H1 (cell line): ENCODE data around the gene DCAF6. TPM values are rescaled to one million over a fixed set of nuclear protein-coding genes. Genes with fewer than 3 reads are reported as not detected.

Source experiments
- CTCF ChIA-PET: fragments of 300-600 bp; sonication (Branson Sonifier 250); formaldehyde crosslinking; loops from one replicate; lab custom pipeline; 2021; ENCODE audit not compliant: partially characterized antibody; lab: Charles Lee
- POLR2A ChIA-PET: fragments of 300-600 bp; sonication (Branson Sonifier 250); formaldehyde crosslinking; loops from one replicate; lab custom pipeline; 2021; ENCODE audit warnings: inconsistent platforms; ENCODE audit not compliant: partially characterized antibody; lab: Charles Lee
- DNase-seq, 2 experiments: peaks; one replicate each; pipeline versions ENCODE4 v3.0.0 to v3.0.0-alpha.2; 2010 to 2022; ENCODE audit warnings: low spot score in 2 of 2, low read depth in 1 of 2, mixed read lengths in 1 of 2
- FAIRE-seq: peaks from 2 replicates; lab custom pipeline; 2011; peaks lifted over from hg19 to GRCh38; lab: Jason Lieb, UNC
- H2AFZ ChIP-seq: 2 replicates; pipeline ENCODE4 v1.8.1; 2012; ENCODE audit warnings: low read length, inconsistent platforms
- H2AK5ac ChIP-seq: 2 replicates; pipeline ENCODE4 v1.6.1; 2013; ENCODE audit warnings: low read depth, low read length
- H2BK120ac ChIP-seq: replicated peaks from 2 replicates; pipeline ENCODE3; 2013; ENCODE audit warnings: low read depth, low read length, inconsistent platforms
- H2BK12ac ChIP-seq: 2 replicates; pipeline ENCODE4 v1.6.1; 2013; ENCODE audit warnings: low read depth, low read length
- H2BK15ac ChIP-seq: 2 replicates; pipeline ENCODE4 v1.6.1; 2013; ENCODE audit warnings: low read length
- H2BK20ac ChIP-seq: 2 replicates; pipeline ENCODE4 v1.6.1; 2013; ENCODE audit warnings: low read length
- H2BK5ac ChIP-seq: 2 replicates; pipeline ENCODE4 v1.6.1; 2013; ENCODE audit warnings: low read depth, low read length
- H3K14ac ChIP-seq: 2 replicates; pipeline ENCODE4 v1.6.1; 2013; ENCODE audit warnings: inconsistent platforms; ENCODE audit not compliant: insufficient read length
- H3K18ac ChIP-seq: 2 replicates; pipeline ENCODE4 v1.6.1; 2013; ENCODE audit warnings: low read length; ENCODE audit errors: extremely low read depth
- H3K23ac ChIP-seq: 2 replicates; pipeline ENCODE4 v1.6.1; 2013; ENCODE audit warnings: inconsistent platforms; ENCODE audit not compliant: insufficient read length
- H3K23me2 ChIP-seq: 2 replicates; pipeline ENCODE4 v1.6.1; 2013; ENCODE audit warnings: low read depth, low read length
- H3K27ac ChIP-seq: 2 replicates; pipeline ENCODE4 v1.6.1; 2011; ENCODE audit warnings: low read depth, low read length, inconsistent platforms
- H3K27me3 ChIP-seq, 4 experiments: replicated peaks in 1 of 4; 1 replicate in 1 of 4; 2 replicates in 3 of 4; pipeline versions ENCODE4 v1.6.1 to v1.8.1; 2011 to 2013; ENCODE audit warnings: low read length in 3 of 4, mild to moderate bottlenecking in 3 of 4, inconsistent platforms in 2 of 4, mixed read lengths in 2 of 4, moderate library complexity in 1 of 4; ENCODE audit not compliant: control insufficient read depth in 3 of 4, insufficient read depth in 3 of 4; ENCODE audit errors: extremely low read depth in 1 of 4
- H3K36me3 ChIP-seq, 4 experiments: 2 replicates each; pipeline versions ENCODE4 v1.6.1 to v1.8.1; 2011 to 2013; ENCODE audit warnings: mild to moderate bottlenecking in 4 of 4, low read length in 3 of 4, moderate library complexity in 2 of 4, control low read depth in 1 of 4, inconsistent platforms in 1 of 4; ENCODE audit not compliant: insufficient read depth in 4 of 4, control insufficient read depth in 2 of 4
- H3K4ac ChIP-seq: replicated peaks from 2 replicates; pipeline ENCODE3; 2013; ENCODE audit warnings: low read length, low read depth, mixed read lengths, inconsistent platforms; ENCODE audit not compliant: insufficient read length
- H3K4me1 ChIP-seq, 4 experiments: replicated peaks in 1 of 4; 1 replicate in 1 of 4; 2 replicates in 3 of 4; pipeline versions ENCODE4 v1.6.1 to v1.8.1; 2011 to 2013; ENCODE audit warnings: low read length in 3 of 4, inconsistent platforms in 2 of 4, mixed read lengths in 1 of 4; ENCODE audit not compliant: insufficient read depth in 4 of 4, control insufficient read depth in 3 of 4
- H3K4me2 ChIP-seq, 2 experiments: 2 replicates each; pipeline versions ENCODE4 v1.6.1 to v1.8.1; 2011 to 2013; ENCODE audit warnings: low read depth in 2 of 2, low read length in 2 of 2, control low read depth in 1 of 2, inconsistent platforms in 1 of 2, mild to moderate bottlenecking in 1 of 2; ENCODE audit not compliant: insufficient read depth in 1 of 2
- H3K4me3 ChIP-seq, 4 experiments: fragments of 200-600, 300-600 bp in 1 of 4; sonication (generic), shearing (Covaris generic), sonication (Bioruptor Twin) in 1 of 4; 2 replicates each; pipeline versions ENCODE4 v1.5.1 to v1.8.1; 2011 to 2016; ENCODE audit warnings: low read length in 4 of 4, low read depth in 3 of 4, control low read depth in 2 of 4, inconsistent platforms in 2 of 4, mild to moderate bottlenecking in 2 of 4, mixed read lengths in 1 of 4, moderate library complexity in 1 of 4; ENCODE audit not compliant: insufficient read depth in 2 of 4; ENCODE audit errors: extremely low read depth in 1 of 4
- H3K56ac ChIP-seq: replicated peaks from 2 replicates; pipeline ENCODE3; 2013; ENCODE audit warnings: low read depth, mild to moderate bottlenecking, mixed read lengths, low read length, inconsistent platforms; ENCODE audit not compliant: insufficient read length
- H3K79me1 ChIP-seq: 2 replicates; pipeline ENCODE4 v1.6.1; 2013; ENCODE audit warnings: low read depth, low read length, control low read depth
- H3K79me2 ChIP-seq, 2 experiments: 2 replicates each; pipeline versions ENCODE4 v1.6.1 to v1.8.1; 2012 to 2013; ENCODE audit warnings: low read length in 2 of 2, mild to moderate bottlenecking in 2 of 2, inconsistent platforms in 1 of 2; ENCODE audit not compliant: insufficient read depth in 2 of 2, control insufficient read depth in 1 of 2
- H3K9ac ChIP-seq, 4 experiments: replicated peaks in 1 of 4; 1 replicate in 1 of 4; 2 replicates in 3 of 4; pipeline versions ENCODE4 v1.6.1 to v1.8.1; 2011 to 2013; ENCODE audit warnings: low read depth in 3 of 4, low read length in 3 of 4, control low read depth in 2 of 4, mild to moderate bottlenecking in 2 of 4, moderate library complexity in 2 of 4, inconsistent platforms in 1 of 4; ENCODE audit errors: extremely low read depth in 1 of 4
- H3K9me3 ChIP-seq, 2 experiments: 2 replicates each; pipeline versions ENCODE4 v1.6.1 to v1.8.1; 2012 to 2013; ENCODE audit warnings: mild to moderate bottlenecking in 2 of 2, moderate library complexity in 2 of 2, control low read depth in 1 of 2, inconsistent platforms in 1 of 2, low read depth in 1 of 2, low read length in 1 of 2, mixed read lengths in 1 of 2; ENCODE audit not compliant: insufficient read depth in 2 of 2
- H4K20me1 ChIP-seq, 2 experiments: replicated peaks in 1 of 2; 2 replicates each; pipeline versions ENCODE3 to v1.8.1; 2011 to 2013; ENCODE audit warnings: inconsistent platforms in 2 of 2, low read length in 2 of 2, mild to moderate bottlenecking in 1 of 2; ENCODE audit not compliant: insufficient read depth in 2 of 2, control insufficient read depth in 1 of 2
- H4K5ac ChIP-seq: 2 replicates; pipeline ENCODE4 v1.6.1; 2013; ENCODE audit warnings: low read length, low read depth, mixed read lengths, inconsistent platforms; ENCODE audit not compliant: insufficient read length
- H4K8ac ChIP-seq: 2 replicates; pipeline ENCODE4 v1.8.0; 2013; ENCODE audit warnings: mild to moderate bottlenecking, moderate library complexity, low read length, inconsistent platforms; ENCODE audit not compliant: insufficient read depth; ENCODE audit errors: extremely low read depth
- H4K91ac ChIP-seq: replicated peaks from 2 replicates; pipeline ENCODE3; 2013; ENCODE audit warnings: low read length, mixed read lengths, inconsistent platforms; ENCODE audit not compliant: insufficient read length
- CBX8 ChIP-seq: fragments of 300-800, 300-1000 bp; sonication (generic); IDR thresholded peaks from 2 replicates; pipeline ENCODE4 v1.7.1; 2016; ENCODE audit warnings: low read depth, low read length, borderline replicate concordance
- CHD1 ChIP-seq: IDR thresholded peaks from 2 replicates; pipeline ENCODE4 v1.6.1; 2012; ENCODE audit warnings: low read depth, low read length, improper control_type of control experiment
- NANOG ChIP-seq: IDR thresholded peaks from 2 replicates; pipeline ENCODE4 v1.6.1; 2011; ENCODE audit warnings: low read length, low read depth, mild to moderate bottlenecking, inconsistent platforms; ENCODE audit not compliant: insufficient read depth, poor library complexity, severe bottlenecking
- RAD21 ChIP-seq, 2 experiments: IDR thresholded peaks in 1 of 2; conservative IDR thresholded peaks in 1 of 2; 2 replicates each; pipeline ENCODE4 v1.6.1; 2011; ENCODE audit warnings: low read depth in 2 of 2, low read length in 2 of 2, improper control_type of control experiment in 1 of 2, inconsistent platforms in 1 of 2, mild to moderate bottlenecking in 1 of 2, moderate library complexity in 1 of 2
- RNF2 ChIP-seq: fragments of 200-900, 300-1000 bp; sonication (generic); IDR thresholded peaks from 2 replicates; pipeline ENCODE4 v1.7.1; 2016; ENCODE audit warnings: borderline replicate concordance, low read depth, mild to moderate bottlenecking, antibody characterized with exemption, low read length; ENCODE audit not compliant: poor library complexity, severe bottlenecking; ENCODE audit errors: missing control alignments
- RXRA ChIP-seq: IDR thresholded peaks from 2 replicates; pipeline ENCODE4 v1.6.1; 2011; ENCODE audit warnings: low read depth, mild to moderate bottlenecking, low read length, moderate library complexity; ENCODE audit not compliant: insufficient read depth
- SIRT6 ChIP-seq: IDR thresholded peaks from one replicate; pipeline ENCODE4 v1.7.1; 2012; ENCODE audit warnings: low read length, inconsistent platforms
- SUZ12 ChIP-seq: fragments of 200-600 bp; sonication (generic); IDR thresholded peaks from 2 replicates; pipeline ENCODE4 v1.6.1; 2012; ENCODE audit warnings: mild to moderate bottlenecking, inconsistent platforms, low read length, moderate library complexity, mixed read lengths
- TCF12 ChIP-seq: IDR thresholded peaks from 2 replicates; pipeline ENCODE4 v1.6.1; 2011; ENCODE audit warnings: low read depth, mild to moderate bottlenecking, low read length
- TEAD4 ChIP-seq: IDR thresholded peaks from 2 replicates; pipeline ENCODE4 v1.6.1; 2012; ENCODE audit warnings: low read depth, low read length, inconsistent platforms, mixed read lengths
- WGBS, 2 experiments: shearing (Covaris generic) in 1 of 2; methylation state at CpG; one replicate each; pipeline versions ENCODE4 v1.1.6 to v1.1.7; 2013 to 2015; ENCODE audit warnings: low lambda C conversion rate in 2 of 2, mixed read lengths in 2 of 2, inconsistent platforms in 1 of 2, low coverage in 1 of 2, missing lambda C conversion rate in 1 of 2; ENCODE audit not compliant: insufficient replicate concordance in 2 of 2, insufficient coverage in 1 of 2, insufficient read length in 1 of 2; ENCODE audit errors: extremely low coverage in 1 of 2, missing lambda C conversion rate in 1 of 2; 5-methylcytosine and 5-hydroxymethylcytosine counted together
- polyA plus RNA-seq, 7 experiments: library from polyadenylated mRNA; depleted of rRNA in 3 of 7; stranded (reverse) in 5 of 7; unstranded in 2 of 7; fragments of >200 nt in 5 of 7; fragments of 200-250 nt in 2 of 7; gene quantifications; 1 replicate in 5 of 7; 2 replicates in 1 of 7; 4 replicates in 1 of 7; pipeline versions ENCODE4 v1.2.1 to v1.2.3, GENCODE V29; 2011 to 2013; ENCODE audit warnings: missing spikeins in 2 of 7, mixed read lengths in 2 of 7
- total RNA-seq: library from RNA; stranded (reverse); fragmentation: NEBNext Ultra II Directional; extraction: Animal tissue kit (Norgen Biotek cat#: 25700); gene quantifications from 2 replicates; pipeline ENCODE4 v1.2.1, GENCODE V29; 2021
- TF ChIP-seq, protein P1 (sequence below): IDR thresholded peaks from 2 replicates; pipeline ENCODE4 v1.6.1; 2012; ENCODE audit warnings: inconsistent platforms
- TF ChIP-seq, protein P2 (sequence below): IDR thresholded peaks from 2 replicates; pipeline ENCODE4 v1.6.1; 2012; ENCODE audit warnings: inconsistent platforms

DCAF6 gene
- total and polyA plus RNA-seq, 2 of the 8 experiments (the other 6 are each of a cell fraction or from before 2014, with no cell fraction given) = 12.3 to 17.4 TPM

DNA sequence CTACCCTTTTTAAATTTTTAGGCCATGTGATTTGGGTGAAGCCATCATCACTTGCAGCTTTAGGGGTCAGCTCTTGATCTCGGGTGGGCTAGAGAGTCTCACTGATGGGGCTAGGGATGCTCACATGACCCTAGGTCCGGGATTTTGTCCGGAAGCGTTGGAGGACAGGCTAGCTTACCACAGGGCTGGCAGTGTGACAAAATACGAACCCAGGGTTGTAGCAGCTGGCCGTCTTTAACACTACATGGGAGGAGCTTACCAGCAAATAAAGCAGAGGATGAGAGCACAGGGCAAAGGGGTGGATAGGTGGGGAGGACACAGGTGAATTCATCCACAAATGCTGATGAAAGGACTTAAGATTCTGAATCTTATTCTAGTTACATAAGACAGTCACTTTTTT lies 178.4 kb downstream of the DCAF6 start:
- FAIRE-seq = no peak
- CTCF ChIA-PET = interaction anchor here (0.6 to 3.2 kb wide), 4 partner anchors 15 to 285 kb away, joined by 3 to 14 read pairs (median 4); no protein-coding TSS in a partner anchor
- TF ChIP-seq, protein P1, sequence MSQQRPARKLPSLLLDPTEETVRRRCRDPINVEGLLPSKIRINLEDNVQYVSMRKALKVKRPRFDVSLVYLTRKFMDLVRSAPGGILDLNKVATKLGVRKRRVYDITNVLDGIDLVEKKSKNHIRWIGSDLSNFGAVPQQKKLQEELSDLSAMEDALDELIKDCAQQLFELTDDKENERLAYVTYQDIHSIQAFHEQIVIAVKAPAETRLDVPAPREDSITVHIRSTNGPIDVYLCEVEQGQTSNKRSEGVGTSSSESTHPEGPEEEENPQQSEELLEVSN = no peak
- TF ChIP-seq TEAD4 (no peak), RAD21 (IDR thresholded peaks at IDR 0.05 in 1 of 2, conservative IDR thresholded peaks at IDR 0.05 in 1 of 2; ENCODE audit: low read depth in 2 of 2, low read length in 2 of 2) (no peak), CHD1 (no peak), TCF12 (no peak), CBX8 (no peak), SUZ12 (no peak), NANOG (no peak), RNF2 (no peak), SIRT6 (no peak), RXRA (no peak)
- TF ChIP-seq, protein P2, sequence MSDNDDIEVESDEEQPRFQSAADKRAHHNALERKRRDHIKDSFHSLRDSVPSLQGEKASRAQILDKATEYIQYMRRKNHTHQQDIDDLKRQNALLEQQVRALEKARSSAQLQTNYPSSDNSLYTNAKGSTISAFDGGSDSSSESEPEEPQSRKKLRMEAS = no peak

More for the DNA sequence above, 178.4 kb downstream of the DCAF6 start:
- 90% methylated on average over 6 of the region's 6 CpGs; no CpG with 5 or more reads in 1 of the 2 experiments for WGBS, 2 experiments
- H4K5ac ChIP-seq = no peak overlapping the region
- no peaks in the 10 kb centered on the region for H3K23me2 ChIP-seq
- no peak overlapping the region for H4K8ac ChIP-seq
- H4K91ac ChIP-seq = no peak overlapping the region
- H3K23ac ChIP-seq = no peak overlapping the region
- no peak overlapping the region for H2BK5ac ChIP-seq
- H2BK15ac ChIP-seq = no peak overlapping the region
- no peaks in the 10 kb centered on the region for H3K79me2 ChIP-seq
- H3K4ac ChIP-seq = no peak overlapping the region
- H3K27me3 ChIP-seq = no peaks in the 10 kb centered on the region
- H4K20me1 ChIP-seq = no peaks in the 10 kb centered on the region
- H3K14ac ChIP-seq = no peak overlapping the region
- peaks cover 5% of the 10 kb centered on the region; the same call in 1 of the 2 replicates for H3K79me1 ChIP-seq
- H3K4me3 ChIP-seq = no peak overlapping the region
- no peak overlapping the region for H3K9ac ChIP-seq
- H3K4me1 ChIP-seq = peaks cover 0 to 6% (median 1%) of the 10 kb centered on the region in 4 experiments; a peak in 3 of 7 replicates
- H2BK20ac ChIP-seq = no peak overlapping the region
- H3K4me2 ChIP-seq = no peak overlapping the region
- POLR2A ChIA-PET = interaction anchor here (0.9 to 1.4 kb wide), 2 partner anchors 11 to 15 kb away, joined by 3 to 6 read pairs; no protein-coding TSS in a partner anchor
- no peak overlapping the region for H3K18ac ChIP-seq
- H2AK5ac ChIP-seq = no peak overlapping the region
- H2BK120ac ChIP-seq = no peak overlapping the region
- H2BK12ac ChIP-seq = no peak overlapping the region
- H3K9me3 ChIP-seq = peaks cover 0 to under 1% of the 10 kb centered on the region in 2 experiments; a peak in 2 of 4 replicates
- H3K27ac ChIP-seq = no peak overlapping the region
- no peak overlapping the region for H2AFZ ChIP-seq
- no peak for DNase-seq
- no peaks in the 10 kb centered on the region; a peak in 1 of 8 replicates for H3K36me3 ChIP-seq
- H3K56ac ChIP-seq = no peak overlapping the region
